HG02981 (cell line): ENCODE results near the gene FARS2.

Experiments
- ATAC-seq: cut with Tn5 transposase; IDR thresholded peaks from one replicate; pipeline ENCODE4 v1.9.1; 2021; ENCODE audit warnings: mild to moderate bottlenecking, moderate library complexity; ENCODE audit not compliant: unreplicated experiment

Gene FARS2

DNA sequence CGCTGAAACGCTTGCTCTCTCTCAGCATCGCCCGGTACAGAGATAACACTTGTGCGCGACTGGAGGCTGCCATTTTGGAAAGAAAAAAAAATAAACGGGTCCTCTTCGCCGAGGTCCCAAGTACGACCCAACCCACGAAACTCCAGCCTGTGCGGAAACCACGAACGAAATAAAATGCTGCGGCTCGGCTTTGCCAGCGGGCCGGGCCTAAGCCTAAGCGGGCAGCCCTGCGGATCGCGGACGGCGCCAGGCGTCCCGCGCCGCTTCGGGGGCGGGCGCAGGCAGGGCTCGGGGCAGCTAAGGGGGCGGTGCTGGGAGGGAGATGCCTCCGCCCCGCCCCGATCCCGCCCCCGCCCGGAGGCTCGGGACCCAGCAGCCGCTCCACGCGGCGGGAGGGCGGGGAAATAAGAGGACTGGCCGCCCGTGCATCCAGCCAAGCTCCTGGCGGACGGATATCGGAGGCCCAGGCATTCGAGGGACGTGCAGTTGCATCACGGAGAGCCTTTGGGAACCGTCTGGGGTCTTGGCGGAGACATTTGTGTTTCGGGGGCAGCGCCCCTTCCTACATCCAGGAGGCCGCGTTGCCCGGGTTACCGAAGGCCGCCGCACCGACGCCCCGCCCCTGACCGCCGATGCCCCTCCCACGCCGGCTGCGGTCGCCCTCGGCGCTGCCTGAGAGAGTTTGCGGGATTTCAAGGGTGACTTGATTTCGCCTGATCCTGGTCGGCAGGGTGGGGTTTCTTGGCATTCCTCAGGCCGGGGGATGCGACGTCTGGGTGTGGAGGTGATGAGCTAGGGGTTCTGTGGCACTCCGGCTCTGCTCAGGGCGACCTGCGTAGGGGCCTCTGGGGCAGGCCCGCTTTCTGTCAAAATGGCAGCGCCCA lies at the start of gene FARS2, which contains the start of gene LYRM4:
FARS2 (plus strand) TSS at position 853 of the 884 bp plus-strand sequence.
LYRM4 (minus strand) TSS at position 290 of the 884 bp plus-strand sequence; CDS start at position 73, 217 bp downstream.
- peak; percentile 76 for ATAC-seq

DNA sequence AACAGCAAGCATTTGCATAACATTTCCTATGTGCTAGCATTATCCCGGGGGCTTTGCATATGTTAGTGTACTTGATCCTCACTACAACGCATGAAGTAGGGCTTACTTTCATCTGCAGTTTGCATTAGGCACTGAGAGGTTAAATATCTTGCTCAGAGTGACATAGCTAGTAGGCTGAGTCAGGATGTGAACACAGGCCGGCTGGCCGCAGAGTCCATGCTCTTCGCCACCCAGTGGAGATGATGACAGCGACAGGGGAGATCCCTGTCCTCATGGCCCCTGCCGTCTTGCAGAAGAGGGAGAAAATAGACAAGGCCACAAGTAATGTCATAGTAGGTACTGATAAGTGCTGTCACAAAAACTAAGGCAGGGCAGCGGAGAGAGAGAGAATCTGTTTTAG lies 47.5 kb upstream of the FARS2 start:
- ATAC-seq, result no peak

DNA sequence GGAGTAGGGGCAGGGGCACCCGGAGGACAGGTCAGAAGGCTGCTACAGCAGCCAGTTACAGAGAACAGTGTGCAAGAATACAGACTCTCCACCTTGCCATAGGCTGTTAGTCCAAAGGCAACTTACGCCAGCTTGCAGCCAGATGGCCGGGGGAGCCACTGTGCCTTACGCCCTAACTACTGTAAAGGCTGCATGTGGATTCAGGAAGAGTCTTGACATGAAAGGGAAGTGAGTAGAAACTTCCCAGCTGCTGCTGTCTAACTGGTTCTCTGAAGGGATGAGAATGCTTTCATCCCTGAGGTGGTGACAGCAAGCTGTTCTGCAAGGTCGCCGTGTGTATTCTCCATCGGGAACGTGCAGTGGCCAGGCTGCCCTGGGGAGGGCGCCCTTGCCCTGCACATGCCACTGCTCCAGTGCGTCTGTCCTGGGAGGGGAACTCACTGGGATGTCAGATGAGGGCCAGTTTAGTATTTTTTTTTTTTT lies 46.7 kb upstream of the FARS2 start:
- ATAC-seq, result no peak

DNA sequence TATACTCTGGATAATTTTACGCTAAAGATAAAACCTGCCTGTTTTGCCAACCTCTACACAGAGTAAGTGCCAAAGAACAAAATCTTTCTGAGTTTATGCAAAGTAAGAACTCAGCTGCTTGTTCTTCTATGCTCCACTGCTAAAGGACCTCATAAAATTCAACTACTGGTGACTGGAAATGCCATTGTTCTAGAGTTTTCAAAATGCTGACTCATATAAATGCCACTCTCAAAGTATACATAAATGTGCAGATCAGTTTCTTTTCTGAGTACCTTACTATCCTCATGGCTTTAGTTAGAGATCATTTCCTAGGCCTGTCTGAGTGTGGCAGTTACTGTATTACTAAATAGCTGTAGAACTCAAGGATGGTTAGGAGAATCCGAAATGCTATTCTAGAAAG lies 46.2 kb upstream of the FARS2 start:
- no peak for ATAC-seq

DNA sequence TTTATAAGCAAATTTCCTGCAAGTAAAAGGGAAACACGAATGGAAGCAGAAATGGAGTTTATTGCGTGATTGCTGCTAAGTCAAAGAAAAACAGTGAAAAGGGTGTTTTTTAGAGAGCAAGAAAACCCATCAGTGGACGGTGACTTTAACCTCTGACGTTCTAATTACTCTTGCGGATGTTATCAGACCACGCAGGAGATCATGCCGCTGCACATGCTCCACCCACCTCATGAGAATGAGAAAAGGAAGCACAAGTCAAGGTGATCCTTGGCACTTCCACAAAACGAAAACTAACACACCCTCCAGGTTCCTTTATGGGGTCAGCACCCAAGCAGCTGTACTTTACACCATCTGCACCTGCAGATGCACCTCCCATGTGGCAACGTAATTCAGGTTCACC lies 45.5 kb upstream of the FARS2 start:
- no peak for ATAC-seq

DNA sequence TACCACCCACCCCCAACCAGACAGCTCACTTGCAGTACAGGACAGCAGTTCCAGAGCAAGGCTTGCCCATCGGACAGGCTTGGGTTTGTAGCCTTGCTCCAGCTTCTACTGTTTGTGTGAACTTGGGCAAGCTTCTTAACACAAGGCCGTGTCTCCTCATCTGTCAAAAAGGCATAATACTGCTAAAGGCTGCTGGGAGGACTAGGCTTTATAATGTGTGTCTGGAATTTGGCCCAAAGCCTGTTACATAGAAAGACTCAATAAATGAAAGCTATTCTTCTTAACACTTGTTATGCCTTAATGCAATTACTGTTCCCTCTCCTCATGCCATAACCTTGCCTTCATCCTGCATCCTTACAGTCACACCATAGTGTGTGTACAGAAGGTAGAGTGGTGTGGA lies 44.0 kb upstream of the FARS2 start:
- ATAC-seq, result no peak

DNA sequence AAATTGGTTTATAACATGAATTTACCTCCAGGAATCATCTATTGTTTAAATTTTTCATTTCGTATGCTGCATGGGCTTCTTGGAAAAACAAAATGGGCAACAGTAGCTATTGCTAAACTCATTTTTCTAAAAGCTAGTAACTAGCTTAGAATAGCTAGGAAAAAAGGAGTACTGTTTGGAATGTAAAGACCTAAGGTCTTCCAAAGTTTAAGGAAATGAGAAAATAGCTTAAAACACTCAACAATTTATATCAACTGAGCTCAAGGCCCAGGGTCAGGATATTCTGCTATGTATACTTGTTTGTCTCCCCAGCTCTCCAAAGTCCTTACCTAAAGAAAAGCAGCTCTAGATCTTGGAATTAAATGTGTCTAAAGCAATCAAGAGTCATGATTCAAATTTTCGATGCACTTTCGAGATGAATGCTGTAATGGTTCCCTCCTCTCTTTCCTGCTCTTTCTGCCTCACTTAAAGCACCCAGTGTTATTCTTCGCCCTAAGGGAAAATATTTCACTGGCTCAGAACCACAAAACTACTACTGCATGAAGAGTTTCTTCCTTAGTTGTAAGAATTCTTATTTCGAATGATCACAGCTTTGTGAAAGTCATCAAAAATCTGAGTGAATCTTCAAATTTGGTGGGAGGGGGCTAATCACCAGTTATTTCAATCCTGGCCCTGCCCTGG lies 42.2 kb upstream of the FARS2 start:
- no peak for ATAC-seq

DNA sequence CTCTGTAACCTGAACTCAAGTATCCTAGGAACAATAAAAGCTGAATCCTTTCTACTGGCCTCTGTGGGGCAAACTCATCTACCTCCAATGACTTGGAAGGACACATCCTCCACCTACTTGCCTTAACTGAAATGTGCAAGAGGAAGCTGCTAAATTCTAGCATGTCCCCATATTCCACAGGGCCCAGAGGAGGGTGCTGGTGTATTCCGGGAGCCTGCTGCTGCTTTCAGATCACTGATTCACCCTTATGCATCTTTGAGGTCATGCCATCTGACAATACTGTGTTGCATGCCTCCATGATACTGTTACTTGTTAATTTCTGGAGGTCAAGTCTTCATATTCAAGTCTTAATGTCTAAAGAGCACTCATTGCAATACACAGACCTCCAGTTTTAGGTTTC lies 40.9 kb upstream of the FARS2 start:
- ATAC-seq, result no peak

DNA sequence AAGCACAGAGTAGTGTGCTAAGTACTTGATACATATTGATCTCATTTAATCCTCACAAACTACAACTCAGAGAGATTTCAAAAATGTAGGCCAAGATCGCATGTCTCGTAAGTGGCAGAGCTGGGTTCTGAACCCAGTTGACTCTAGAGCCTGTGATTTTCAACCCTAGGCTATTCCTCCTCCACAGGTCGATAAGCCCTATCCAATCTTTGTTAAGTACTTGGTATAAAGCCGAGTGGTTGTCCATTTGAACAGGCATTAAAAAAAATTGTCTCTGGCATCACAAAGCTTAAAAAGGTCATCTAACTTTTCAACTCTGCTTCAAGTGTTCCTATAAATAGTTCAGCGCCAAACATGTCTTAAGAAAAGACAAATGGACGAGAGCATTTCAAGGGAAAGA lies 38.0 kb upstream of the FARS2 start:
- ATAC-seq, result no peak

DNA sequence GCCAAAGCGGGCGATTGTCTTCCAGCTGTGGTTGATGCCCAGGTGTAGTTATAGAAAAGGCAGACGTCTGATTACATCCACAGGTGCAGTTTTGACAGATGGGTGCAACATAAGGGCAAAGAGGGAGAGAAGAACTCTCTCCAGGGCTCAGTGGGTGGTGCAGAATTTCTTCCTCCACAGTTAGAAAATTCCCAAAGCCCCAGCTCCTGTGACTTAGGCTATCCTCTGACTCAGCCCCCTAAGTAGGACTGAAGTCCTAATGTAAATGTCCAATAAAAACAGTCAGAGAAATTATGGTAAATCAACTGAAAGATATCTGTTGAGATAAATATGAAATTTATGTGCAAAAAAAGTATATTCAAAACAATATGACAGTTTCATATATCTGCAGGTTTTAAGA lies 32.0 kb upstream of the FARS2 start:
- ATAC-seq, result no peak

DNA sequence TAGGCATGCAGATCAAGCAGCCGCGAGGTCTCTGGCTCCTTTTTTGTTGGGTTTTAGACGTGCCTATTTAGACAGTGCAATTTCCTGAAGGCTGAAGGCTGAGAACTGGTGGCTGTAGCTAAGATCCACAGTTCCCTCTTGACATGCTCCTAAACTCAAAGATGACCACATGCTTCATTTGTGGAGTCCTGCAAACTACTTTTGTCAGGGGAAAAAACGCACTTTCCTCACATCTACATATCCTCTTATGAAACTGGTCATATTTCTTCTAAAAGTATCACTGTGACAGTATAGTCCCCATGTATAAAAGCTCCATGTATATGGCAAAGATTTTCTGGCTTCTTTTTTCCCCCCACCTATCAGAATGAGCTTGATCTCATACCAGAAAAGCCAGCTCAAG lies 31.2 kb upstream of the FARS2 start:
- ATAC-seq, result no peak

DNA sequence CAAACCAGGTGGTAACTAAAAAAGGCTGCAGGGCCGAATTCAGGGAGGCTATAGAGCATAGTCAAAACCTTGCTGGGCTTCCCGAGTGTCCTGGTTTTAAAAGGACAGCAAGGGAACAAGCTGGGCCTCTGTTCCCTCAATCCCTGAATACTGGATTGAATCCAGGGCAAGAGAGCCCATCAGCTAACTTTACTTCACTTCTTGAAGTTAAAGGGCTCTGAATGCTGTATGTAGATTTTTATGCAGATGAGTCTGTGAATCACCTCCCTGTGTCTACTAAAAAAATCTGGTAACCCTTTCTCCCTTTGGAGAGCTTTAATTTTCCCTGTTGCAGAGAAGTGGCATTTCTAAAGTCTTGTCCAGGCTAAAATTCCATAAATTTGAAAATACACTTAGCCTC lies 30.0 kb upstream of the FARS2 start:
- ATAC-seq, result no peak

DNA sequence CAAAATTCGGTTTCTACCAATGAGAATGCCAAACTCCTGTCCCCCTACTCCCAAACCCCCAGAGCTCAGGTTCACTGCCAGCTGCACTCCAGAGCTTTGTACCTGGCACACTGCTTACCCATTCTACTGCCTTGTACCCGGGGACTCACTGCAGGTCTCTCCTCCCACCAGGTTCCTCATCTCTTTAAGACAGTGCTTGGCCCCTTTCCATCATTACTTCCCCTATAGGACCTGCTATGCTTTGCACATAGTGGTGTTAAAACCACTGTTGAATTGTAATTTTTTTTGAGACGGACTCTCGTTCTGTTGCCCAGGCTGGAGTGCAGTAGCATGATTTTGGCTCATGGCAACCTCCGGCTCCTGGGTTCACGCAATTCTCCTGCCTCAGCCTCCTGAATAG lies 26.4 kb upstream of the FARS2 start:
- no peak for ATAC-seq

DNA sequence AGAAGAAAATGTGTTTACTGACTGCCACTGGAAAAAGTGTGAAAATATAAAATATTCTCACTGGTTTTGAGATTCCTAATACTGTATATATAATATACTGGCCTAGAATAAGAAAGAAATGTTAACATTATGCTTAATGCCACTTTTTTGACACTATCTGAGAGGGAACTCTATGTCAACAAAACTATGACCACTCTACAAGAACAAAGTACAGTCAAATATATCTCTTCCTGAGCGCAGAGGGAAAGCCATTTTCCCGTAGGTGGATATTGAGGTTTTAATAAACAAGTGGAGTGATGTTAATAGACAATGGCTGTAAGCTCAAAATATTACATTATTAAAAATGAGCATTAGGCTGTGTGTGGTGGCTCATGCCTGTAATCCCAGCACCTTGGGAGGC lies 25.5 kb upstream of the FARS2 start:
- no peak for ATAC-seq

DNA sequence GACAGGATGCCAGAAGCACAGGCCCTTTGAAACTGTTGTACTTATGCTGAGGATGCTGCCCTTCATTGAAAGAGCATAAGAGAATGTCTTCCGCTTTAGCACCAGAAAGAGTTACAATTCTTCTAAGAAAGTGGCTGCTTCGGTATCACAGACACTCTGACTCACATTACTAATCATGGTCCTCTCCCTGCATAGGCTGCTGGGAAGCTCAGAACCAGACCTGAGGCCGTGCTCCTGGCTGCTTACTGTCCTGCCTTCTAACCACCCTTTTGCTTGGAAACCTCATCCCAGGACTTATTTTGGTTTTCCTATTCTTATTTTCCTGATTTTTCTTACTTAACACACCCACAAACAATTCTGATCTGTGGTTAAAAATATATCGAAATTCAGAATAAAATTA lies 23.5 kb upstream of the FARS2 start:
- ATAC-seq, result no peak

DNA sequence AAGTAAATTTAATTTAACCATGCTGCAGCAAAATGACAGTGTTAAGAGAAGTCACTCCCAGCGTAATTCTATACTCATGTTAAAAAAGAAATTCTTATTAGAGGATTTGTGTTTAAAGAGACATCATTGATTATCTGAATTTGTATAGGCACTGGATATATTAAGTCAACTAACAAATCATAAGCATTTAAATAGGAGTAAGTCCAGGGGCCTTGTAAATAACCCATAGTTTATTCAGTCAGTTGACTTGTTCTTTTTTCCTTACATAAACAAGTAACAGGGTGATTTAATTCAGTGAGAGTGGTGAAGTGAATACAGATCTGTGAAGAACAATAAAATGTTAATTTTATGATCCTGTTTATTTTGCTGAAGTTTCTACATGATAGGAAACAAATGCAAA lies 23.0 kb upstream of the FARS2 start:
- ATAC-seq, result no peak

DNA sequence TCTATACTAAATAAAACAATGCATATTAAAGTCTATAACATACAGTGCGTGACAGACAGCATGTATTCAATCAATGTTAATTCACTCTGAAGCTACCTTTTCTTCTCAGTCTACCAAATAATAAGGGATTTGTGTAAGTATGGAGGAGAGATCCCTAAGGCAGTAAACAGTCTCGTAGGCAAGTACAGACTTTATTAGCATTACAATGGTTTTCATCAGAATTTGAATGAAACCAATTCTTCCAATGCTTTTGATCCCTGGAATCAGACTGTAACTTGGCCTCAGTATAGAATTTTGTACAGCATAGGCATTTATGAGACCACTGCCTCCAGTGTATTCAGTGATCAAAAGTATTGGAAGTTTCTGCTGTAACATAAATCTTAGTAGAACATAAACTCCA lies 20.1 kb upstream of the FARS2 start:
- no peak for ATAC-seq

DNA sequence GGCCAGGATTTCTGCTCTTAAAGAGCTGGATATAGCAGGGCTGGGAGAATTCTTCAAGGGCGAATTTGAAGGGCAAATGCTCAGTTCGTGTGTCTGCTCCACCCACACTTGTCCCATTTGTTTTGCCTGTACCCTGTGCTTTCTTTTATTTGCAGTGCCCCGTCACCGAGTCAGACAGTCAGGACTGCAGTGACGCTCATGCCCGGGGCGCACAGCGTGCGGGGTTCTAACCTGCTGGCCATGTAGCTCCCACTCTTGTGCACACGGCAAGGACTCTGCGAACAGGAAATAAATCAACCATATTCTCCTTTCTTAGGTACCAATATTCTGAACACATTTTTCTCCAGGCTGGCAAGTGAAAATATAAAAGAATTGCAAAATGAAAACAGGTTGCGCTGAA lies 18.2 kb upstream of the FARS2 start:
- no peak for ATAC-seq

DNA sequence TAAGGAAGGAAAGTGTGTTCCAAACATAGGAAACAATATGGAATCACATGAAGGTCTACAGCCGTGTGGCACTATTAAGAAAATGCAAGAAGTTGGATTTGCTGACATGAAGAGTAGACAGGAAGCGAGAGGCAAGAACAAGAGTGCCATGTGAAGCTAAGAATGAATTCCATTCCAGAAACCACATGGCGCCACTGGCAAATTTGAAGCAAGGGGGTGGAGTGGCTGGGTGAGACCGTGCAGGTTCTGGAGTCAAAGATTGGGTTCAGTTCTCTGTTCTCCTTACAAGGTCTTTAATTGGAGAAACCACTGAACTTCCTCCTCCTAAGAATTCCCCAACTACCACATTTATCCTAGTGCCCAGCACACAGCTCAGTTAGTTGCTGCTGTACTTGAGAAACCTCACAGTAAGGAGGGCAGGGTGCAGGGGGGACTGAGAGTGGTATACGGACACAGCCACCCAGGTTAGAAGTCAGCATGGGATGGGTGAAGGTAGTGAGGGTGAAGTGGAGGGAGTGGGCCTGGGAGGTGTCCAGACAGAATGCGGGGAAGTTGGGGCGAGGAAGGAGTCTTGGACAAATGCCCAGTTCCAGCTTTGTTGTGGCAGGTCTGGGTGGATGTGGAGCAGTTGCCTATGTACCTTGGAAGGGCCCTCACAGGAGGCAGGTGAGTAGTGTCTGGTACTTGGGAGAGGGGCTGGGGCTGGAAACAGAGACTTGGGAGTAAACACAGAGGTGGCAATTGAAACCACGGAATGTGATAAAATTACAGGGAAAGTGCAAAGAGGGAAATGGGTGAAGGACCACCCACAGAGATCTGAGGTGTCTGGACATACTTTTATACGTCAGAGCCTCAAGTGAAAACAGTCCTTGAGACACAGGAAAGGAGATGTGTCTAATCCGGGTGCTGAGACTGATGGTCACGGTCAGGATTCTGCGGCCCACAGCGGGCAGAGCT lies 14.9 kb upstream of the FARS2 start:
- no peak for ATAC-seq

DNA sequence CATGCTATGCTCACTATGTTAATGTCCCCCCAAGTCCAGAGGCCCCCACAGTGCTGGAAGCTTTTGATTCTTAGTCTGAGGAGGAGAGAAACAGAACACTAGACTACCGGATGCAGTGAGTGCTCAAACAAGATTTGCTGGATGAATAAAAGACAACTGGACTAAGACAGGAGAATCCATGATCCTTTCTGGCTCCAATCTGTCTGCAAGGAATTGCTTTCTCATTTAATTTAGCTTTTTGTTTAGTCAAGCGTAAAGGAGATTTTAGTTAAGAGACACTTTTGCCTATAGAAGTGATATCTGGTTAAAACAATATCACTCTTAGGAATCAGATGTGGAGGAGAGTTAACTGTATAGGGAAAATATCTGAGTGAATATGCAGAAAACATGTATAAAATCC lies 14.1 kb upstream of the FARS2 start:
- no peak for ATAC-seq
